Measurements from ENCODE around the gene B3GALT5. TPM values are rescaled to one million over a fixed set of nuclear protein-coding genes. Genes with fewer than 3 reads are reported as not detected.

B3GALT5 gene
- total and polyA plus RNA-seq, 2 experiments from 2014 or later: 3.1 to 7.0 TPM

- no peaks in the 10 kb centered on the region for H3K27me3 ChIP-seq
- H4K20me1 ChIP-seq (ENCODE audit: insufficient read depth, poor library complexity, severe bottlenecking): no peaks in the 10 kb centered on the region
- TF ChIP-seq CTCF (IDR thresholded peaks at IDR 0.05; ENCODE audit: poor library complexity) (no peak), EZH2 (IDR thresholded peaks at IDR 0.05; ENCODE audit: borderline replicate concordance) (no peak), EZH2phosphoT487 (IDR thresholded peaks at IDR 0.05; ENCODE audit: low read depth, severe bottlenecking, unreplicated experiment) (no peak)
- H3K4me2 ChIP-seq: peak overlapping the region; percentile 65
- H3K36me3 ChIP-seq (replicated peaks; ENCODE audit: insufficient read depth, low read depth): no peaks in the 10 kb centered on the region
- H3K4me1 ChIP-seq (ENCODE audit: insufficient read depth): peaks cover 17% of the 10 kb centered on the region
- 30% methylated on average over 17 of the region's 17 CpGs for WGBS (ENCODE audit: low lambda C conversion rate, missing lambda C conversion rate)
- peak overlapping the region; percentile 88 for H3K27ac ChIP-seq
- H3K9me3 ChIP-seq (ENCODE audit: low read depth): no peaks in the 10 kb centered on the region
- no peaks in the 10 kb centered on the region for H3K79me2 ChIP-seq
- no peaks in the 10 kb centered on the region for H3K9me2 ChIP-seq (replicated peaks; ENCODE audit: insufficient read depth)
- H2AFZ ChIP-seq: peak overlapping the region; percentile 42
- peak; percentile 79 for DNase-seq (ENCODE audit: low spot score)
- H3K4me3 ChIP-seq: no peak overlapping the region
These were observed 47.6 kb downstream of the B3GALT5 start for GRCh38 chr21:39660191-39660980.

- TF ChIP-seq CTCF (IDR thresholded peaks at IDR 0.05; ENCODE audit: poor library complexity): no peak
- TF ChIP-seq EZH2 (IDR thresholded peaks at IDR 0.05; ENCODE audit: borderline replicate concordance): no peak
- Histone ChIP-seq H3K4me2 (peak overlapping the region; percentile 65), H3K9me3 (ENCODE audit: low read depth) (no peaks in the 10 kb centered on the region), H4K20me1 (ENCODE audit: insufficient read depth, poor library complexity, severe bottlenecking) (no peaks in the 10 kb centered on the region), H3K9me2 (replicated peaks; ENCODE audit: insufficient read depth) (no peaks in the 10 kb centered on the region), H3K79me2 (no peaks in the 10 kb centered on the region), H3K4me3 (no peak overlapping the region), H3K27ac (peak overlapping the region; percentile 88), H3K36me3 (replicated peaks; ENCODE audit: insufficient read depth, low read depth) (no peaks in the 10 kb centered on the region), H3K4me1 (ENCODE audit: insufficient read depth) (peaks cover 17% of the 10 kb centered on the region), H3K27me3 (no peaks in the 10 kb centered on the region), H2AFZ (peak overlapping the region; percentile 42)
- WGBS (ENCODE audit: low lambda C conversion rate, missing lambda C conversion rate): 92% methylated on average over 18 of the region's 18 CpGs
- DNase-seq (ENCODE audit: low spot score): no peak
These were observed 48.4 kb downstream of the B3GALT5 start for GRCh38 chr21:39661121-39661520.

- no peak for DNase-seq (ENCODE audit: low spot score)
- H3K4me3 ChIP-seq: no peak overlapping the region
- no peak overlapping the region for H3K27ac ChIP-seq
- H3K4me2 ChIP-seq: no peak overlapping the region
- peaks cover 17% of the 10 kb centered on the region for H3K4me1 ChIP-seq (ENCODE audit: insufficient read depth)
- H3K36me3 ChIP-seq (replicated peaks; ENCODE audit: insufficient read depth, low read depth): no peaks in the 10 kb centered on the region
- no peak overlapping the region for H2AFZ ChIP-seq
- H3K27me3 ChIP-seq: no peaks in the 10 kb centered on the region
- no peaks in the 10 kb centered on the region for H3K79me2 ChIP-seq
- H4K20me1 ChIP-seq (ENCODE audit: insufficient read depth, poor library complexity, severe bottlenecking): no peaks in the 10 kb centered on the region
- no peak for TF ChIP-seq CTCF (IDR thresholded peaks at IDR 0.05; ENCODE audit: poor library complexity)
- TF ChIP-seq EZH2 (IDR thresholded peaks at IDR 0.05; ENCODE audit: borderline replicate concordance): no peak
- TF ChIP-seq EZH2phosphoT487 (IDR thresholded peaks at IDR 0.05; ENCODE audit: low read depth, severe bottlenecking, unreplicated experiment): no peak
- no peaks in the 10 kb centered on the region for H3K9me2 ChIP-seq (replicated peaks; ENCODE audit: insufficient read depth)
- WGBS (ENCODE audit: low lambda C conversion rate, missing lambda C conversion rate): 96% methylated on average over 9 of the region's 9 CpGs
- H3K9me3 ChIP-seq (ENCODE audit: low read depth): no peaks in the 10 kb centered on the region
These were observed 49.0 kb downstream of the B3GALT5 start for GRCh38 chr21:39661740-39662139.
